HG02970 (cell line): Measurements from ENCODE around the gene USP12.
A peak's percentile ranks its signal among the peaks of the same experiment; 100 is the strongest.
"Not testable (repeated sequence)": the region's sequence is repeated elsewhere in the genome, so short reads cannot be mapped to it uniquely, and the experiment has no call there.

Source experiments
- ATAC-seq: cut with Tn5 transposase; IDR thresholded peaks from one replicate; pipeline ENCODE4 v1.9.1; 2021; ENCODE audit warnings: mild to moderate bottlenecking, moderate library complexity, moderate number of reproducible peaks; ENCODE audit not compliant: unreplicated experiment, low FRiP score

Gene USP12, protein sequence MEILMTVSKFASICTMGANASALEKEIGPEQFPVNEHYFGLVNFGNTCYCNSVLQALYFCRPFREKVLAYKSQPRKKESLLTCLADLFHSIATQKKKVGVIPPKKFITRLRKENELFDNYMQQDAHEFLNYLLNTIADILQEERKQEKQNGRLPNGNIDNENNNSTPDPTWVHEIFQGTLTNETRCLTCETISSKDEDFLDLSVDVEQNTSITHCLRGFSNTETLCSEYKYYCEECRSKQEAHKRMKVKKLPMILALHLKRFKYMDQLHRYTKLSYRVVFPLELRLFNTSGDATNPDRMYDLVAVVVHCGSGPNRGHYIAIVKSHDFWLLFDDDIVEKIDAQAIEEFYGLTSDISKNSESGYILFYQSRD

DNA sequence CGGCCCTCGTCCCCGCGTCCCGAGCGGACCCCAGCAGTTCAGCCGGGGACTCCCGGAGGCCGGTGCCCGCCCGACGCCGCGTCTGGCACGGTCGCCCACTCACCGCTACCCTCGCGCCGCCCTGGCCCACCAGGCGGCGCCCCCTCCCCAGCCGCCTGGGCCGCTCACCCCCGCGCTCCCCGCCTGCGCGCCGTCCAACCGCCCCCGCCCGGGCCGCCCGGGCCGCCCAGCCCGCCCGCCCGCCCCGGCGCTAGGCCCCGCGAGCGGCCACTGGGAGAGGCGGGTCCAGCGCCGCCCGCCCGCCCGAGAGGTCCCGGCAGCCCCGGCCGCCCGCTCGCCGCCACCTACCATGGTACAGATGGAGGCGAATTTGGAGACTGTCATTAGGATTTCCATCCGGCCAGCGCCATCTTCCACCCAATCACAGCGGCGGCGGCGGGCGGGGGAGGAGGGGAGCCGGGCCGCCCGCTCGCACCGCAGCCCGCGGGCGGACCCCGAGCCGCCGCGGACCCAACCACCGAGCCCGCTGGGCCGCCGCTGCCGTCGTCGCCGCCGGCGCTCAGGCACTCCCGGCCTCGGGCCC, at the start of gene USP12:
USP12 (minus strand) TSS at position 568 of the 583 bp plus-strand sequence; CDS start at position 396, 172 bp downstream.
- ATAC-seq = peak; percentile 35

DNA sequence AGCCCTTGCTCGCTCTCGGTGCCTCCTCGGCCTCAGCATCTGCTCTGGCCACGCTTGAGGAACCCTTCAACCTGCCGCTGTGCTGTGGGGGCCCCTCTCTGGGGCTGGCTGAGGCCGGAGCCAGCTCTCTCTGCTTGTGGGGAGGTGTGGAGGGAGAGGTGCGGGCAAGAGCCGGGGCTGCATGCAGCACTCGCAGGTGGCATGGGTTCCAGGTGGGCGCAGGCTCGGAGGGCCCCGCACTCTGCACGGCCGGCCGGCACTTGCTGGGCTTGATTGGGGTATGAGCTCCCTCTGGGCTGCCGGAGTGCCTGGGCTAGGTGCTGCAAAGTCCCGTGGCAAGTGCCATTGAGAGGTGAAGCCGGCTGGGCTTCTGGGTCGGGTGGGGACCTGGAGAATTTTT, 48.0 kb upstream of the USP12 start:
- no peak for ATAC-seq

DNA sequence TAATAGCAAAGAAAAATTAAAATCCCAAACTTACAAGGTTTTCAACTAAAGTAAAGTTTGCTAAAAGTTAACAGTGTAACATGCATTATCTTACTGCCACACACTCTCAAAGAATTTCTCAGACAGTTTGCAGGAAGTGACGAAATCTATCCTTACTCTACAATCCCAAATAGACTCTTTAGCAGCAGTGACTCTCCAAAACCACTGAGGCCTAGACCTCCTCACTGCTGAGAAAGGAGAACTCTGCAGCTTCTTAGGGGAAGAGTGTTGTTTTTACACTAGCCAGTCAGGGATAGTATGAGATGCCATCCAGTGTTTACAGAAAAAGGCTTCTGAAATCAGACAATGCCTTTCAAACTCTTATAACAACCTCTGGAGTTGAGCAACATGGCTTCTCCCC, 47.2 kb upstream of the USP12 start:
- ATAC-seq = not testable (repeated sequence)

DNA sequence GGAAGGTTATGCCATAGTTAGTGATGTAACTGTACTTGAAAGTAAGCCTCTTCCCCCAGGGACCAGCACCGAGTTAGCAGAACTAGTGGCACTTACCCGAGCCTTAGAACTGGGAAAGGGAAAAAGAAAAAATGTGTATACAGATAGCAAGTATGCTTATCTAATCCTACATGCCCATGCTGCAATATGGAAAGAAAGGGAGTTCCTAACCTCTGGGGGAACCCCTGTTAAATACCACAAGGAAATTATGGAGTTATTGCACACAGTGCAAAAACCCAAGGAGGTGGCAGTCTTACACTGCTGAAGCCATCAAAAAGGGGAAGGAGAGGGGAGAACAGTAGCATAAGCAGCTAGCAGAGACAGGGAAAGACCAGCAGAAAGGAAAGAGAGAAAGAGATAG, 46.2 kb upstream of the USP12 start:
- ATAC-seq = not testable (repeated sequence)

DNA sequence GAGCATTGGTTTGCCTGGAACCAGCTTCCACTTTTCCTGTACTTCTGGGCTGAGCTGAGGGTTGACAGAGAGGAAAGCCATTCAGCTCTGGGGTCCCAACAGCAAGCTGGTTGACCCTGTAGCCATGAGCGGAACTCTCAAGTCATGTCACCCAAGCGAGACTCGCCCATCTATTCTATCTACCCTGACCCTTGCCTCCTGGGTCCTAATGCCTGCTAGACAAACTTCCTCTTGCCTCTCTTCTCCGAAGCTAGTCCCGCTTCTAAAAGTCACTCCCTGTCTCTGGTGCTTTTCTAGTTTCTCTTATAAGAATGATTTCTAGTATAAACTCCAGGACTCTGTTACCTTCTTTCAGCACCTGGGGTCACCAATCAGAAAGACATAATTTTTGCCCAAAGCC, 41.8 kb upstream of the USP12 start:
- not testable (repeated sequence) for ATAC-seq

DNA sequence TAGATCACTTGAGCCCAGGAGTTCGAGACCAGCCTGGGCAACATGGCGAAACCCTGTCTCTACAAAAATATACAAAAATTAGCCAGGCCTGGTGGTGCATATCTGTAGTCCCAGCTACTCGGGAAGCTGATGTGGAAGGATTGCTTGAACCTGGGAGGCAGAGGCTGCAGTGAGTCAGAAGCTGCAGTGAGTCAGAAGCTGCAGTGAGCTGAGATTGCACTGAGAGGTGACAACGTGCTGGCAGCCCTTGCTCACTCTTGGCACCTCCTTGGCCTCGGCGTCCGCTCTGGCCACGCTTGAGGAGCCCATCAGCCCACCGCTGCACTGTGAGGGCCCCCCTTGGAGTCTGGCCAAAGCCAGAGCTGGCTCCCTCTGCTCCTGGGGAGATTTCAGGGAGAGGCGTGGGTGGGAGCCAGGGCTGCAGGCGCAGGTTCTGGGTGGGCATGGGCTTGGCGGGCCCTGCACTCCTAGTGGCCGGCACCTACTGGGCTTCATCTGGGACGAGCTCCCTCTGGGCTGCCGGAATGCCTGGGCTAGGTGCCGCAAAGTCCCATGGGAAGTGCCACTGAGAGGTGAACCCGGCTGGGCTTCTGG, 40.3 kb upstream of the USP12 start:
- ATAC-seq = no peak

DNA sequence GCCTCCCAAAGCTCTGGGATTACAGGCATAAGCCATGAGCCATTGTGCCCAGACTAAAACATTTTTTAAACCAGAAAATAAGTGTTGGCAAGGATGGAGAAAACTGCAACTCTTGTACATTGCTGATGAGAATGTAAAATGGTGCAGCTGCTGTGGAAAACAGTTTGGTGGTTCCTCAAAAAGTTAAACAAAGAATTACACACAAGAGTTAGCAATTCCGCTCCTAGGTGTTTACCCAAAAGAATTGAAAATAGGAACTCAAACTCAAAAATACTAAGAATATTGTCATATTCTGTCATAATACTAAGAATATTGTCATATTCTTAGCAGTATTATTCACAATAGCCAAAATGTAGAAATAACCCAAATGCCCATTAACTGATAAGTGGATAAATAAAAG, 39.7 kb upstream of the USP12 start:
- no peak for ATAC-seq

DNA sequence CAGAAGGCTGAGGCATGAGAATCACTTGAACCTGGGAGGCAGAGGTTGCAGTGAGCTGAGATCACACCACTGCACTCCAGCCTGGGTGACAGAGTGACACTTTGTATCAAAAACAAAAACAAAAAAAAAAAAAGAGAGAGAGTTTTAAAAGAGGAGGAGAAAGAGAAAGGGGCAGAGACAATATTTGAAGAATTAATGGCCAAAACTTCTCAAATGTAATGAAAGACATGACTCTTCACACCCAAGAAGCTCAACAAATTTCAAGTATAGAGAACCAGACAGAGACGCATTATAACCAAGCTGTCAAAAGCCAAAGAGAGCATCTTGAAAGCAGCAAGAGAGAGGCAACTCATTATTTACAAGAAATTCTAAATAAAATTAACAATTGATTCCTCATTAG, 36.9 kb upstream of the USP12 start:
- no peak for ATAC-seq

DNA sequence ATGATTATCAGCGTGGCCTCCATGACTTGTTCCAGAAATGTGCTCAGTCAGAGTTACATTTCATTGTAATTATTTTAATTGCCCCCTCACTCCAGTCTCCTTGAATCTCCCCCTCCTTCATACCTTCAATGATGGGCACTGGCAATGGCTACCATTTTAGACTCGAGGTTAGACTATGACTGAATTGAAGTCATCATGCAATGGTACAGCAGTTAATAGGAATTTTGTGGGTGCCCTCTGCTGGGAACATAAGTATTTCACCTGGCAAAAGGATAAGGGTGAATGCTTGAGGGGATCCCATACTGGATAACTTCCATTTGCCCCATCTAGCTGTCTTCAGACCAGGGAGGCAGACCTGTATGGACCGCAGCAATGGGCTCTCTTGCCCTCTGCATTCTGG, 32.2 kb upstream of the USP12 start:
- ATAC-seq = no peak

DNA sequence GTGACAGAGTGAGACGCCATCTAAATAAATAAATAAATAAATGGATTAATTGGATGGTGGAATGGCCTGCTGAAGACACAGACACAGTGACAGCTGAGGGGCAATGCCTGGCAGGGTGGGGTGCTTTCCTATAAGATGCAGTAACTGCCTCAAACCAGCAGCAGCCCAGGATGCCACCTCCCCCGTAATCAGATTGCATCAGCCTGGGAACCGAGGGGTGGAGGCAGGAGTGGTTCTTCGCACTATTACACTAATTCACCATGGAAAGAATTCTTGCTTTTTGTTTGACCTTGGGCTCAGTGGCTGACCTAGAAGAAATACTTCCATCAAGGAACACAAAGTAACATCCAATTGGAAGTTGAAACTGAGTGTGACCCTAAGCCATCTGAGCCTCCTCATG, 31.6 kb upstream of the USP12 start:
- ATAC-seq = no peak

DNA sequence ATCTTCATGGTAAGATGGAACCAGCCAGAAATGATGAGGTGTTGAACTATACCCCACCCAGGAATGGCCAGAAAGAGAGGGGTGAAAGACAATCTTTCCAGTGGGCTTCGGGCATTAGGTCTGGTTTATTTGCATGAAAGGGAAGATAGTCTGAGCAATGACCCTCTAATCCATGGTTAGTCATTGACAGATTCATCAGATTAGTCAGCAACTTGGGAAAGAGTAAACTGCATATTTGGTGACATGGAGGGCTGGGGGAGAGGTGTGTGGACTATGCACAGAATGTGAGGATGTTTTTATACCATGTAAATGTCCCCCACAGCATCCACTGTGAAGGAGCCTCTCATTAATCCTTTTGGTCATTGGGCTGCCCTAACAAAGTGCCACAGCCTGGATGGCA, 30.1 kb upstream of the USP12 start:
- ATAC-seq = no peak

DNA sequence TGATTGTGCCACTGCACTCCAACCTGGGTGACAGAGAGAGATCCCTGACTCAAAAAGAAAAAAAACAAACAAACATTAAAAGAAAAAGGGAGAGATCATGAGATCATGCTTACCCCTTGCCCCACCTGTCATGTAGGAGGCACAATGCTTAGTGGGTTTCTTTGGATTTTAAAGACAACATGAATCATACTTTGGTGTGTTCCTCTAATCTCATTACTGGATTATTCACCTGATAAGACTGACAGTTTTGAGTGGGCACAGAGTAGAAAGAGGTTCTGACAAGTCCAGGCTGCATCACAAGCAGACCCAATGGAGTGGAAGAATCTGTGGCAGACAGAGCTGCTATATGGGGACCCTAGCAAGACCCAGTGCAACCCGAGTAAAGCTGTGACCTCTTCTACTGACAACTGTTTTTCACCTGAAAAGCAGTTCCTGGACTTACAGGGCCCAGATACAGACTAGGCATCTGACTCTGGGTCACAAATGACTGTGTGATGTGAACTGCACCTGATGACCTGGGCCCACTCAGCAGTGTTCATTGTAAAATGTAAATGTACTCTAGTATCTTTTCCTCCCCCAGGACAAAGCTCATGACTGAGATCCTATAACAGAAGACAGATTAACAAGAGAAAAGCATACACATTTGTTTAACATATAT, 28.9 kb upstream of the USP12 start:
- ATAC-seq = no peak

DNA sequence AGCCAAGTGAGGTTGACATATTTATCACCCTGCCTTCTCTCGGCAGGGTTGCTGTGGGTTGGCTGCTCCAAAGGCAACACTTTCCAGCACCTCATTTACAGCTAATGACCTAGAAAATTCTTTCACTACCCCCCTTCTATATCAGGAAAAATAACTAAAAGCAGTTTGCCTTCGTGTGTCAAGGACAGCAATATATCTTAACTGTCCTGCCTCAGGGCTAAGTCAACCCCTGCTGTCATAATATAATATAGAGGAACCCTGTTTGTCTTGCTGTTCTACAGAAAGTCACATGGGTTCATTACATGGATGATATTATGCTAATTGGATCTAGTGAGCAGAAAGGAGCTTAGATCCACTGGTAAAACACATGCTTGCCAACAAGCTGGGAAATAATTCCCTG, 28.1 kb upstream of the USP12 start:
- ATAC-seq = no peak

DNA sequence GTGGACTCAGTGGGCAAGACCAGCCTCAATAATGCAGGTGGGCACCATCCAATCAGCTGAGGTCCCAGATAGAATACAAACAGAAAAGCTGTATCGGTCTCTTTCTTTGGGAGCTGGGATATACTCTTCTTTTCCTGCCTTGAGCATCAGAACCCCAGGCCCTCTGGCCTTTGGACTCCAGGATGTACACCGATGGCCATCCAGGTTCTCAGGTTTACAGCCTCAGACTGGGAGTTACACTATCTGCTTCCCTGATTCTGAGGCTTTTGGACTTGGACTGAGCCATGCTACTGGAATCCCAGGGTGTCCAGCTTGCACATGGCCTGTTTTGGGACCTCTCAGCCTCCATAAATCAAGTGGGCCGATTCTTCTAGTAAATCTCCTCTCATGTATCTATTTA, 27.6 kb upstream of the USP12 start:
- no peak for ATAC-seq

DNA sequence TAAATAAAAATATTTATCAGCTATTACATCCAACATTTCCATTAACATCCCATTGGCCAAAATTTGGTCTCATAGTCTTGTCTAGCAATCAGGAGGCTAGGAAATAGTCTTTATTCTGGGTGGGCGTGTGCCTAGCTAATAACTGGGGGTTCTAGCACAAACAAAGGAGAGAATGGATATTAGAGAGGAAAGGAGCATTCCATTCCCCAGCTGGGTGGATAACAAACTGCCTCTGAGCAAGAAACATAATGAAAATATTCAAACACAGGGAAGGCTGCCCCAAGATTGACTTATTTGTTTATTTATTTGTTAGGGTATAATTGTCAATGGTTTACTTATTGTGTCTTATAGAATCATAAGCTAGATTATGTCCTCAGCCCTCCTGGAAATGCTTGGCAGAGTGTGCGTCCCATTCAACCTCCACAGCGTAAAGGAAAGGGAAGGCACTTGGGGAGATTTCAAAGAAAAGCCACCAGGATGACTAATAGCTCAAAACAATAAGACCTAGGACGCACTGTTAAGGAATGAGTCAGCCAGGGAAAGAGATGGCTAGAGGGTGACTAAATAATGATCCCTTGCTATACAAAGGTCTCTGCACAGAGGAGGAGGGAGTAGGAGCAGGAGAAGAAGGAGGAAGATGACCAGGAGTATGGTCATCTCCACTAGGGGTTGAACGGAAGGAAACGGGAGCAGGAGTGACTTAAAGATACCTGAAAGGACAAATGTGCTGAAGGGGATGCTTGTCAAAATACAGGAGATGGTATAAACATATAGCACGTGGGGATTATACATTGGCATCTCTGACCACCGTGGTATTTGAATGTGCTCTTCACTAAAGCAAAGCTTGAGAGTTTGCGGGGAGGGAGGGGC, 23.5 kb upstream of the USP12 start:
- no peak for ATAC-seq

DNA sequence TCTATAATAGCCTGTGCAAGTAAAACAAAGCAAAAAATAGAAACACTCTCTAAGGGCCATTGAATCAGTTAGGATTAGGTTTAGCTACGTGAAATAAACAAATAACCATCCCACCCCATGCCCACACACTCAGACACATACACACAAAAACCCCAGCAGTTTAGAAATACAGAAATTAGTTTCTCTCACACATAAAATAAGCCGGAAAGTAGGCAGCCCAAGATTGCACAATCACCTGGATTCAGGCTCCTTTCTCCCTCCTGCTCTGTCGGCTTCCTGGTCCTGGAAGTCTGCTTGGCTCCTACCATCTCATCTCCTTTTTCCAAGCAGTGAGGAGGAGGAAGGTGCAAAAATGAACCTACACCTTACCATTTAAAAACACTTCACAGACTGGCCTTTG, 22.6 kb upstream of the USP12 start:
- no peak for ATAC-seq

DNA sequence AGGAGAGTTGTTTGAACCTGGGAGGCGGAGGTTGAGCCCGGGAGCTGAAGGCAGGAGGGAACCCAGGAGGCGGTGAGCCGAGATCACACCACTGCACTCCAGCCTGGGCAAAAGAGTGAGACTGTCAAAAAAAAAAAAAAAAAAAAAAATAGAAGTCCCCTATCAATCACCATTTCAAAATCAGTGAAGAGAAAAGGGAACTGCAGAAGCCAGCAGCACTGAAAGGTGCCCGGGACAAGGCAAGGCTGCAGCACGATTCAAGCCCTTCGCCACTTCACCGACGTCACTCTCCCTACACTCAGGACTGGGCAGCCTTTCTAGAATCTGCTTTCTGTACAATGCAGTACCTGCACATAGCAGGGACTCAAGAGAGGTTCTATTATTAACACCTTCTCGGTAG, 21.9 kb upstream of the USP12 start:
- no peak for ATAC-seq

DNA sequence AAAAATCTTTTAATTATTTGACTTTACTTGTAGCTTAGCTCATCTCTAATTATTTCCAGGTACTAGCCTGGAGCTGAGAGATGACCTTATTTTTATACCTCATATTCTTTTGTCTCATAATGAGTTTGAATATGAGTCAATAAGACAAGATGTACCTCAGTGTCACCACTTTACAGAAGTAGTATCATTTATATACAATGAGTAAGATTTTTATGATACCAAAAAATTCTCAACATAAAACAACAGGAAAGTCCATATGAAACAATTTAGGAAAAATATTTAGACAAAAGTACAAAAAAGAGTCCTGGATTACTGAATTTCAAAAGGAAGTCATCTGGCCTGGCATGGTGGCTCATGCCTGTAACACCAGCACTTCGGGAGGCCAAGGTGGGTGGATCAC, 21.4 kb upstream of the USP12 start:
- ATAC-seq = no peak

DNA sequence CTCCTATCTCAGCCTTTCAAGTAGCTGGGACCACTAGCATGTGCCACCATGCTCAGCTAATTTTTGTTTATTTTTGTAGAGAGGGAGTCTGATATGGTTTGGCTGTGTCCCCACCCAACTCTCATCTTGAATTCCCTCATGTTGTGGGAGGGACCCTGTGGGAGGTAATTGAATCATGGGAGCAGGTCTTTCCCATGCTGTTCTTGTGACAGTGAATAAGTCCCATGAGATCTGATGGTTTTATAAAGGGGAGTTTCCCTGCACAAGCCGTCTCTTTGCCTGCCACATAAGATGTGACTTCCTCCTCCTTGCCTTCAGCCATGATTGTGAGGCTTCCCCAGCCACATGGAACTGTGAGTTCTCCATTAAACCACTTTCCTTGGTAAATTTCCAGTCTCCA, 20.8 kb upstream of the USP12 start:
- ATAC-seq = not testable (repeated sequence)

DNA sequence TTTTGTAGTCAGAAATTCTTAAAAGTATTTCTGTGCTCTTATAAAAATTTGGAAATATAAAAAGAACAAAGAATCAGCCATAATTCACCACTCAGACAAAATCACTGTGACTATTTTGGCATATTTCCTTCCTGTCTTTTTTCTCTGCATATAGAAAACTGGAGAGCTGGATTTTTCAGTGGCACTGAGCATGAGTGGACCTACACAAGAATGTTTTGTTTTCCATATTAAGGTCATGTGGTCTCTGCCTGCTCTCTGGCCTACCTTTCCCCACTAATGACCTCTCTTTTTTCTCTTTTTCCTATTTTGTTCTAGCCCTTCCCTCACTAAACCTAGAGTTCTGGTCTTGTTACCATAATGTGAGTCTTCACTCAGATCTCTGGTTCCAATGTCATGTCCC, 17.6 kb upstream of the USP12 start:
- ATAC-seq = no peak

DNA sequence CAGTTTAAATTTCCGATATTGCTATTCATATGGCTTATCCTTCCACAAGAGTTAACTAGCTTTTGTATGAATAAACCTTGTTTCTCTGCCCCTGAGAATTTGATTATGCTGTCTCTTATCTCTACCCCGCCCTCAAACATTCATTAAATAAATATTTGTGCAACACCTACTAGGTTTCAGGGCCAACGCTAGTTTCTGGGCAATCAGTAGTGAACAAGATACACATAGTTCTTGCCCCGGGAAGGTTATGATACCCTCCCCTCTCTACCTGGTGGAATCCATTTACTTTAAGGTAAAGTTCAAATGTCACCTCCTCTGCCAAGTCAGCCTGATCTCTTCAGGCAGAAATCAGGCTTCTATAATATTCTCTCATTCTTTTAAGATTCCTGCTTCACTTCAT, 16.6 kb upstream of the USP12 start:
- ATAC-seq = no peak
